Melanocyte of skin (primary cell): ENCODE measurements around the gene COL2A1. TPM values are rescaled to one million over a fixed set of nuclear protein-coding genes. Genes with fewer than 3 reads are reported as not detected.

Experiments used
- total RNA-seq, 2 donors: library from RNA; depleted of rRNA; stranded (reverse); fragments of >200 nt; gene quantifications; 2 replicates each; pipeline ENCODE4 v1.2.3, GENCODE V29; 2012

COL2A1 gene
- under 1 TPM; under 0.01 to 1.00 TPM for total RNA-seq

GRCh38 chr12:48004053-48004941, at the start of gene COL2A1:
Gene COL2A1, minus strand, starts transcription at chr12:48004476. Its CDS starts 155 bp downstream, at chr12:48004321.

GRCh38 chr12:47963340-47964040, 40.8 kb downstream of the COL2A1 start, which contains the start of gene TMEM106C:
Gene TMEM106C, plus strand, starts transcription at chr12:47963596. Its CDS starts 641 bp downstream, at chr12:47964237.

Other genes starting within 250 kb of the COL2A1 start
- not detected for gene RAPGEF3, start 245.6 kb downstream of the COL2A1 start, total RNA-seq
- gene SLC48A1, start 231.2 kb downstream of the COL2A1 start, total RNA-seq, result 1 to 10 TPM; 4.0 to 6.2 TPM
- 1 to 10 TPM; 7.6 to 9.0 TPM for gene HDAC7, start 184.6 kb downstream of the COL2A1 start, total RNA-seq
- gene VDR, start 99.5 kb downstream of the COL2A1 start, total RNA-seq, result 1 to 10 TPM; 4.8 to 9.7 TPM
- gene TMEM106C, start 40.9 kb downstream of the COL2A1 start, total RNA-seq, result 100 to 1,000 TPM in 1 of 2 donors, 10 to 100 TPM in 1; 78.1 to 144 TPM
- gene SENP1, start 101.6 kb upstream of the COL2A1 start, total RNA-seq, result 10 to 100 TPM; 24.1 to 29.3 TPM
- gene PFKM, start 114.9 kb upstream of the COL2A1 start, total RNA-seq, result 100 to 1,000 TPM; 104 to 111 TPM
- 10 to 100 TPM; 20.3 to 21.3 TPM for gene ASB8, start 153.0 kb upstream of the COL2A1 start, total RNA-seq
- under 1 TPM; under 0.01 to 0.34 TPM for gene CCDC184, start 179.2 kb upstream of the COL2A1 start, total RNA-seq
- gene OR10AD1, start 198.8 kb upstream of the COL2A1 start, total RNA-seq, result not detected